Keratinocyte (primary cell): ENCODE results near the gene ELOVL5. TPM values are rescaled to one million over a fixed set of nuclear protein-coding genes. Genes with fewer than 3 reads are reported as not detected.
A peak's percentile ranks its signal among the peaks of the same experiment; 100 is the strongest.

Source experiments
- DNase-seq: peaks from one replicate; pipeline ENCODE4 v3.0.0-alpha.2; 2011; ENCODE audit warnings: low read depth, missing footprints, low spot score
- FAIRE-seq: peaks from 2 replicates; lab custom pipeline; 2011; peaks lifted over from hg19 to GRCh38; lab: Jason Lieb, UNC
- H2AFZ ChIP-seq: 2 replicates; pipeline ENCODE4 v1.6.0; 2012; ENCODE audit warnings: low read length, control low read depth, inconsistent platforms; ENCODE audit not compliant: control insufficient read depth
- H3K27ac ChIP-seq: 2 replicates; pipeline ENCODE4 v1.5.1; 2011; ENCODE audit warnings: low read length; ENCODE audit not compliant: control insufficient read depth, insufficient read depth
- H3K27me3 ChIP-seq: 3 replicates; pipeline ENCODE4 v1.6.0; 2011; ENCODE audit warnings: low read length; ENCODE audit not compliant: control insufficient read depth, insufficient read depth; ENCODE audit errors: extremely low read depth
- H3K36me3 ChIP-seq, 2 experiments: 2 replicates in 1 of 2; 3 replicates in 1 of 2; pipeline ENCODE4 v1.5.1; 2011; ENCODE audit warnings: low read length in 2 of 2, mild to moderate bottlenecking in 1 of 2; ENCODE audit not compliant: control insufficient read depth in 2 of 2, insufficient read depth in 2 of 2; ENCODE audit errors: extremely low read depth in 1 of 2
- H3K4me1 ChIP-seq: 3 replicates; pipeline ENCODE4 v1.5.1; 2011; ENCODE audit warnings: low read length; ENCODE audit not compliant: control insufficient read depth, insufficient read depth; ENCODE audit errors: extremely low read depth
- H3K4me2 ChIP-seq: 3 replicates; pipeline ENCODE4 v1.6.0; 2011; ENCODE audit warnings: low read depth, low read length; ENCODE audit not compliant: control insufficient read depth, insufficient read depth; ENCODE audit errors: extremely low read depth
- H3K4me3 ChIP-seq, 3 experiments: fragments of 200-600 bp in 1 of 3; sonication (generic) in 1 of 3; 2 replicates in 2 of 3; 3 replicates in 1 of 3; pipeline ENCODE4 v1.5.1; 2011 to 2016; ENCODE audit warnings: low read length in 3 of 3, mild to moderate bottlenecking in 3 of 3, control low read depth in 2 of 3, inconsistent platforms in 1 of 3, low read depth in 1 of 3, mixed read lengths in 1 of 3, mixed run types in 1 of 3, moderate library complexity in 1 of 3; ENCODE audit not compliant: control insufficient read depth in 2 of 3, insufficient read depth in 2 of 3; ENCODE audit errors: extremely low read depth in 1 of 3
- H3K79me2 ChIP-seq: 2 replicates; pipeline ENCODE4 v1.6.0; 2012; ENCODE audit warnings: low read length; ENCODE audit not compliant: control insufficient read depth, insufficient read depth
- H3K9ac ChIP-seq: 3 replicates; pipeline ENCODE4 v1.6.0; 2011; ENCODE audit warnings: low read length; ENCODE audit not compliant: control insufficient read depth, insufficient read depth; ENCODE audit errors: extremely low read depth
- H3K9me1 ChIP-seq: 3 replicates; pipeline ENCODE4 v1.6.0; 2011; ENCODE audit warnings: low read length; ENCODE audit not compliant: control insufficient read depth, insufficient read depth; ENCODE audit errors: extremely low read depth
- H3K9me3 ChIP-seq: 2 replicates; pipeline ENCODE4 v1.5.1; 2012; ENCODE audit warnings: low read depth, low read length; ENCODE audit not compliant: control insufficient read depth
- H4K20me1 ChIP-seq: 3 replicates; pipeline ENCODE4 v1.6.0; 2011; ENCODE audit warnings: low read length; ENCODE audit not compliant: control insufficient read depth, insufficient read depth; ENCODE audit errors: extremely low read depth
- EZH2 ChIP-seq: IDR thresholded peaks from one replicate; pipeline ENCODE4 v1.6.1; 2012; ENCODE audit warnings: inconsistent platforms, mild to moderate bottlenecking, low read length, moderate library complexity
- dilution Hi-C: fragments of 300-500 bp; cut with MboI; formaldehyde crosslinking; loops from one replicate; pipeline ENCODE4 v1.7.0; 2020; ENCODE audit warnings: low sequenced_read_pairs; ENCODE audit not compliant: extremely low pct_ligation_motif_present
- polyA plus RNA-seq, 5 experiments: library from polyadenylated mRNA; depleted of rRNA in 3 of 5; stranded (reverse) in 3 of 5; stranded (forward) in 1 of 5; unstranded in 1 of 5; fragments of >200 nt; gene quantifications; 1 replicate in 1 of 5; 2 replicates in 3 of 5; 3 replicates in 1 of 5; pipeline versions ENCODE4 v1.2.1 to v1.2.3, GENCODE V29; 2011 to 2012; ENCODE audit warnings: missing spikeins in 2 of 5, low read depth in 1 of 5, low replicate concordance in 1 of 5
- TF ChIP-seq, protein P1 (sequence below), 3 experiments: IDR thresholded peaks in 1 of 3; conservative IDR thresholded peaks in 1 of 3; optimal IDR thresholded peaks in 1 of 3; 2 replicates in 2 of 3; 3 replicates in 1 of 3; pipeline versions ENCODE3 to v1.5.1; 2011; ENCODE audit warnings: low read length in 3 of 3, mild to moderate bottlenecking in 3 of 3, moderate library complexity in 2 of 3, control low read depth in 1 of 3, inconsistent platforms in 1 of 3; ENCODE audit not compliant: insufficient read depth in 2 of 3; ENCODE audit errors: extremely low read depth in 1 of 3

The ELOVL5 gene
- polyA plus RNA-seq, 1 donor (not counting 4 experiments of a cell fraction or from before 2014, with no cell fraction given) = 66.7 TPM

GRCh38 chr6:53327017-53327395, 21.7 kb downstream of the ELOVL5 start:
- peak; percentile 46 for DNase-seq
- dilution Hi-C loops = no loop called here

DNA sequence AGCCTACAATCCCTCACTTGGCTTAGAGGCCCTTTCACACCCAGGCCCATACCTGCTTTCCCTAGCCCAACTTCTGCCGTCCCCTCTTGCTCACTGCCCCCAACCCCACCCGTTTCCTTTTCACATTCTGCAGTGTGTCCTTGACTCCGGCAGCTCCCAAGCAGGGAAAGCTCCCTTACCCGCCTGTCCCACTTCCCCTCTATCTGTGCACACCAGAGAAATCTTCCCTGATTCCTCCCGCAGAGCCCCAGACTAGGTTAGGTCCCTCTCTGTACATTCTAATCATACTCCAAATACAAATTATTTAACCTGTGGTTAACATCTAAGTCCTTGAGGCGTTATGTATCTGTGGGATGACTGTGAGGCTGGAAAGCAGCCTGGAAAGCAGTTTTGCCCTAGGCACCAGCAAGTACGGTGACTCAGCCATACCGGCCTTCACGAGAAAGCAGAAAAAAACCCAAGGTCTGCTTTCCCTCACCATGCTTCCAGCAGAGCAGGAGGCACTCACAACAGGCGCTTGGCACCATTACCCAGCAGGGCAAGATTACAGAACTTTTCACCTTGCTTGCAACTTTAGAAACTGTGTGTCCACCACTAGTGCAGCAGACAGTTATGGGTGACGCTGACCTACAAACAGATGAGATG, 22.3 kb downstream of the ELOVL5 start:
- peak overlapping the region in 2 of 3 experiments; percentile 40 to 42 for H3K4me3 ChIP-seq
- H3K9me1 ChIP-seq = peaks cover 6% of the 10 kb centered on the region
- TF ChIP-seq, protein P1, sequence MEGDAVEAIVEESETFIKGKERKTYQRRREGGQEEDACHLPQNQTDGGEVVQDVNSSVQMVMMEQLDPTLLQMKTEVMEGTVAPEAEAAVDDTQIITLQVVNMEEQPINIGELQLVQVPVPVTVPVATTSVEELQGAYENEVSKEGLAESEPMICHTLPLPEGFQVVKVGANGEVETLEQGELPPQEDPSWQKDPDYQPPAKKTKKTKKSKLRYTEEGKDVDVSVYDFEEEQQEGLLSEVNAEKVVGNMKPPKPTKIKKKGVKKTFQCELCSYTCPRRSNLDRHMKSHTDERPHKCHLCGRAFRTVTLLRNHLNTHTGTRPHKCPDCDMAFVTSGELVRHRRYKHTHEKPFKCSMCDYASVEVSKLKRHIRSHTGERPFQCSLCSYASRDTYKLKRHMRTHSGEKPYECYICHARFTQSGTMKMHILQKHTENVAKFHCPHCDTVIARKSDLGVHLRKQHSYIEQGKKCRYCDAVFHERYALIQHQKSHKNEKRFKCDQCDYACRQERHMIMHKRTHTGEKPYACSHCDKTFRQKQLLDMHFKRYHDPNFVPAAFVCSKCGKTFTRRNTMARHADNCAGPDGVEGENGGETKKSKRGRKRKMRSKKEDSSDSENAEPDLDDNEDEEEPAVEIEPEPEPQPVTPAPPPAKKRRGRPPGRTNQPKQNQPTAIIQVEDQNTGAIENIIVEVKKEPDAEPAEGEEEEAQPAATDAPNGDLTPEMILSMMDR (optimal IDR thresholded peaks at IDR 0.05 in 1 of 3, IDR thresholded peaks at IDR 0.05 in 1 of 3, conservative IDR thresholded peaks at IDR 0.05 in 1 of 3; ENCODE audit: extremely low read depth in 1 of 3, insufficient read depth in 2 of 3, low read length in 3 of 3) = no peak
- no peak for TF ChIP-seq EZH2
- dilution Hi-C loops = no loop called here
- H3K9me3 ChIP-seq = no peaks in the 10 kb centered on the region
- H3K4me2 ChIP-seq = peak overlapping the region; percentile 89
- H3K4me1 ChIP-seq = peaks cover 47% of the 10 kb centered on the region
- H3K27ac ChIP-seq = peak overlapping the region; percentile 93
- no peaks in the 10 kb centered on the region for H3K27me3 ChIP-seq
- peaks cover 56% of the 10 kb centered on the region for H3K79me2 ChIP-seq
- DNase-seq (peak; percentile 93), FAIRE-seq (peak; percentile 95)
- no peaks in the 10 kb centered on the region for H3K36me3 ChIP-seq
- H3K9ac ChIP-seq = peak overlapping the region; percentile 69
- no peaks in the 10 kb centered on the region for H4K20me1 ChIP-seq
- peak overlapping the region; percentile 25 for H2AFZ ChIP-seq

More at GRCh38 chr6:53327017-53327395, 21.7 kb downstream of the ELOVL5 start:
- H3K4me2 ChIP-seq = peak overlapping the region; percentile 89
- H3K4me1 ChIP-seq = peaks cover 47% of the 10 kb centered on the region
- peak overlapping the region; percentile 25 for H2AFZ ChIP-seq
- peak overlapping the region; percentile 93 for H3K27ac ChIP-seq
- H3K4me3 ChIP-seq = peak overlapping the region in 2 of 3 experiments; percentile 40 to 42
- H3K36me3 ChIP-seq = peaks cover 2 to 4% of the 10 kb centered on the region in 2 experiments
- H3K27me3 ChIP-seq = no peaks in the 10 kb centered on the region
- peak; percentile 49 for FAIRE-seq
- H3K9me3 ChIP-seq = no peaks in the 10 kb centered on the region
- no peak for TF ChIP-seq EZH2
- TF ChIP-seq, protein P1 (optimal IDR thresholded peaks at IDR 0.05 in 1 of 3, IDR thresholded peaks at IDR 0.05 in 1 of 3, conservative IDR thresholded peaks at IDR 0.05 in 1 of 3; ENCODE audit: extremely low read depth in 1 of 3, insufficient read depth in 2 of 3, low read length in 3 of 3) = peak in 1 of 3 experiments; percentile 7
- H4K20me1 ChIP-seq = no peaks in the 10 kb centered on the region
- H3K9me1 ChIP-seq = peaks cover 6% of the 10 kb centered on the region
- peaks cover 54% of the 10 kb centered on the region for H3K79me2 ChIP-seq
- peak overlapping the region; percentile 69 for H3K9ac ChIP-seq
